GM19025 (cell line): ENCODE results near the gene UBE2R2.

Source experiments
- ATAC-seq: cut with Tn5 transposase; IDR thresholded peaks from one replicate; pipeline ENCODE4 v1.9.1; 2021; ENCODE audit warnings: mild to moderate bottlenecking, low read depth, moderate library complexity; ENCODE audit not compliant: unreplicated experiment

Gene UBE2R2

GRCh38 chr9:33880211-33881089, 63.5 kb downstream of the UBE2R2 start:
- ATAC-seq: no peak

GRCh38 chr9:33881635-33882034, 64.7 kb downstream of the UBE2R2 start:
- ATAC-seq: no peak

- ATAC-seq: no peak
Observed at GRCh38 chr9:33884856-33885701, 68.1 kb downstream of the UBE2R2 start.

GRCh38 chr9:33885948-33886347, 69.0 kb downstream of the UBE2R2 start:
- no peak for ATAC-seq

GRCh38 chr9:33893861-33894260, 76.9 kb downstream of the UBE2R2 start:
- ATAC-seq: no peak

GRCh38 chr9:33894316-33894715, 77.4 kb downstream of the UBE2R2 start:
- no peak for ATAC-seq

- ATAC-seq: no peak
Observed at GRCh38 chr9:33903157-33903780, 86.3 kb downstream of the UBE2R2 start.

GRCh38 chr9:33905137-33905536, 88.2 kb downstream of the UBE2R2 start:
- no peak for ATAC-seq

- no peak for ATAC-seq
Observed at GRCh38 chr9:33906769-33907168, 89.8 kb downstream of the UBE2R2 start.

GRCh38 chr9:33907347-33907746, 90.4 kb downstream of the UBE2R2 start:
- no peak for ATAC-seq

GRCh38 chr9:33908114-33908513, 91.2 kb downstream of the UBE2R2 start:
- ATAC-seq: no peak

GRCh38 chr9:33908749-33909148, 91.8 kb downstream of the UBE2R2 start:
- no peak for ATAC-seq

- ATAC-seq: no peak
Observed at GRCh38 chr9:33913541-33913940, 96.6 kb downstream of the UBE2R2 start.

GRCh38 chr9:33914887-33915628, 98.1 kb downstream of the UBE2R2 start:
- no peak for ATAC-seq

- ATAC-seq: no peak
Observed at GRCh38 chr9:33917036-33917435, 100.1 kb downstream of the UBE2R2 start.

- ATAC-seq: no peak
Observed at GRCh38 chr9:33919276-33919897, 102.4 kb downstream of the UBE2R2 start.

- ATAC-seq: no peak
Observed at GRCh38 chr9:33921967-33922895, 105.3 kb downstream of the UBE2R2 start.

- no peak for ATAC-seq
Observed at GRCh38 chr9:33923079-33923478, 106.1 kb downstream of the UBE2R2 start.
